Ishikawa (cell line): ENCODE results near the gene CERCAM.

Experiments used
- CEBPB ChIP-seq: IDR thresholded peaks from 2 replicates; pipeline ENCODE4 v1.6.1; 2012
- CREB1 ChIP-seq: IDR thresholded peaks from 2 replicates; pipeline ENCODE4 v1.6.1; 2012; ENCODE audit warnings: low read depth
- EGR1 ChIP-seq: IDR thresholded peaks from 2 replicates; pipeline ENCODE4 v1.6.1; 2012
- EP300 ChIP-seq: IDR thresholded peaks from 2 replicates; pipeline ENCODE4 v1.6.1; 2012; ENCODE audit warnings: borderline replicate concordance
- FOXM1 ChIP-seq: IDR thresholded peaks from 2 replicates; pipeline ENCODE4 v1.6.1; 2012; ENCODE audit warnings: low read depth, borderline replicate concordance
- NFIC ChIP-seq: IDR thresholded peaks from 2 replicates; pipeline ENCODE4 v1.6.1; 2012
- RAD21 ChIP-seq: IDR thresholded peaks from 2 replicates; pipeline ENCODE4 v1.6.1; 2012; ENCODE audit warnings: low read depth
- REST ChIP-seq: IDR thresholded peaks from 2 replicates; pipeline ENCODE4 v1.6.1; 2012; ENCODE audit warnings: low read depth, mild to moderate bottlenecking
- TAF1 ChIP-seq: IDR thresholded peaks from 2 replicates; pipeline ENCODE4 v1.6.1; 2012; ENCODE audit warnings: low read depth, mild to moderate bottlenecking
- TCF12 ChIP-seq: IDR thresholded peaks from 2 replicates; pipeline ENCODE4 v1.6.1; 2012; ENCODE audit warnings: low read depth
- TEAD4 ChIP-seq: IDR thresholded peaks from 2 replicates; pipeline ENCODE4 v1.6.1; 2012
- USF1 ChIP-seq: IDR thresholded peaks from 2 replicates; pipeline ENCODE4 v1.6.1; 2012
- YY1 ChIP-seq: IDR thresholded peaks from 2 replicates; pipeline ENCODE4 v1.6.1; 2012; ENCODE audit warnings: low read depth
- ZBTB7A ChIP-seq: IDR thresholded peaks from 2 replicates; pipeline ENCODE4 v1.6.1; 2012; ENCODE audit warnings: low read depth
- TF ChIP-seq, protein P1 (sequence below): IDR thresholded peaks from 2 replicates; pipeline ENCODE4 v1.6.1; 2012

Gene CERCAM

DNA sequence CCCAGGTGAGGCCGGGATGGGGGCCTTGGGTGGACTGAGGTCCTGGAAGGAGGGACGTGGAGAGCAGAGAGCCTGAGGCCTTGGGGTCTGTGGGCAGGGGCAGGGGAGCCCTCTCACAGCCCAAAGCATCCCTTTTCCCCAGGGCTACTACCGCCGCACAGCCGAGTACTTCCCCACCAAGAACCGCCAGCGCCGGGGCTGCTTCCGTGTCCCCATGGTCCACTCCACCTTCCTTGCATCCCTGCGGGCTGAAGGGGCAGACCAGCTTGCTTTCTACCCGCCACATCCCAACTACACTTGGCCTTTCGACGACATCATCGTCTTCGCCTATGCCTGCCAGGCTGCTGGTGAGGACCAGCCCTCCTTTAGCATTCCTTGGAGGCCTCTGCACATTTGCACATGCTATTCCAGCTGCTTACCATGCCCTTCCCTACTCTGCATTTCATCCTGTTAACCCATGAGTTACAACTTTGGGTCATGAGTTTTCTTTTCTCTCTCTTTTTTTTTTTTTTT lies 3.7 kb downstream of the CERCAM start:
- TF ChIP-seq REST, result no peak
- no peak for TF ChIP-seq USF1
- TF ChIP-seq EGR1, result no peak
- TF ChIP-seq CEBPB, result no peak
- no peak for TF ChIP-seq EP300
- TF ChIP-seq RAD21, result no peak
- TF ChIP-seq YY1, result no peak
- no peak for TF ChIP-seq FOXM1
- TF ChIP-seq TAF1, result no peak

GRCh38 chr9:128428644-128429512 lies 8.2 kb downstream of the CERCAM start:
- TF ChIP-seq, protein P1, sequence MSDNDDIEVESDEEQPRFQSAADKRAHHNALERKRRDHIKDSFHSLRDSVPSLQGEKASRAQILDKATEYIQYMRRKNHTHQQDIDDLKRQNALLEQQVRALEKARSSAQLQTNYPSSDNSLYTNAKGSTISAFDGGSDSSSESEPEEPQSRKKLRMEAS, result no peak
- TF ChIP-seq FOXM1 (no peak), NFIC (no peak), YY1 (no peak), TAF1 (no peak), CREB1 (no peak), USF1 (no peak), TCF12 (no peak), EP300 (no peak), ZBTB7A (no peak), RAD21 (no peak)

- TF ChIP-seq TAF1 (no peak), REST (no peak), EP300 (no peak), CEBPB (no peak; the same call in 1 of the 2 replicates), TCF12 (no peak), RAD21 (no peak), FOXM1 (no peak), TEAD4 (no peak), NFIC (no peak), EGR1 (no peak), ZBTB7A (no peak), CREB1 (no peak), USF1 (no peak)
Measured at GRCh38 chr9:128429513-128430086, 8.9 kb downstream of the CERCAM start.

- TF ChIP-seq NFIC, result no peak
- TF ChIP-seq YY1, result no peak
- no peak for TF ChIP-seq EGR1
- TF ChIP-seq CEBPB, result no peak
- TF ChIP-seq REST, result no peak
- TF ChIP-seq TAF1, result no peak
- no peak for TF ChIP-seq TCF12
- no peak for TF ChIP-seq FOXM1
- no peak for TF ChIP-seq TEAD4
- no peak for TF ChIP-seq EP300
- TF ChIP-seq USF1, result no peak
- no peak for TF ChIP-seq ZBTB7A
- no peak for TF ChIP-seq CREB1
- TF ChIP-seq, protein P1, result no peak
- no peak for TF ChIP-seq RAD21
Measured at GRCh38 chr9:128431207-128431606, 10.6 kb downstream of the CERCAM start.
